ENCODE measurements around the gene CEMIP. TPM values are rescaled to one million over a fixed set of nuclear protein-coding genes. Genes with fewer than 3 reads are reported as not detected.

CEMIP gene
- total and polyA plus RNA-seq, 2 of the 13 experiments (the other 11 are each of a cell fraction or from before 2014, with no cell fraction given), result 4.3 to 28.5 TPM

- TF ChIP-seq BRF2 (CRISPR knock-in tag; IDR thresholded peaks at IDR 0.05), result no peak
- no peak for TF ChIP-seq MIXL1 (CRISPR knock-in tag; IDR thresholded peaks at IDR 0.05)
- peak; percentile 42 for TF ChIP-seq MED8 (CRISPR knock-in tag; IDR thresholded peaks at IDR 0.05; ENCODE audit: insufficient replicate concordance)
- no peak for TF ChIP-seq ZNF414 (CRISPR knock-in tag; IDR thresholded peaks at IDR 0.05)
- no peak for TF ChIP-seq MLLT10 (CRISPR knock-in tag; IDR thresholded peaks at IDR 0.05)
- TF ChIP-seq TFE3 (CRISPR knock-in tag; IDR thresholded peaks at IDR 0.05), result no peak
- no peak for TF ChIP-seq EHMT2 (IDR thresholded peaks at IDR 0.05; ENCODE audit: borderline replicate concordance, low read depth, low read length)
- TF ChIP-seq ZC3H4 (CRISPR knock-in tag; IDR thresholded peaks at IDR 0.05; ENCODE audit: borderline replicate concordance), result no peak
- no peak for TF ChIP-seq MZF1 (CRISPR knock-in tag; IDR thresholded peaks at IDR 0.05; ENCODE audit: borderline replicate concordance)
- TF ChIP-seq CENPX (CRISPR knock-in tag; IDR thresholded peaks at IDR 0.05), result no peak
- TF ChIP-seq ZNF256 (CRISPR knock-in tag; conservative IDR thresholded peaks at IDR 0.05), result no peak
- no peak for TF ChIP-seq TSC22D2 (CRISPR knock-in tag; IDR thresholded peaks at IDR 0.05; ENCODE audit: borderline replicate concordance)
- 0 out of 2 replicates have a peak, but pooled peaks have one; percentile 44 for TF ChIP-seq ZNF543 (CRISPR knock-in tag; IDR thresholded peaks at IDR 0.05)
- TF ChIP-seq CSRNP1 (CRISPR knock-in tag; IDR thresholded peaks at IDR 0.05), result peak; percentile 67
- TF ChIP-seq CREM (IDR thresholded peaks at IDR 0.05), result no peak
- TF ChIP-seq CREM (CRISPR knock-in tag; IDR thresholded peaks at IDR 0.05), result no peak
- 0 out of 2 replicates have a peak, but pooled peaks have one; percentile 17 for TF ChIP-seq PCBP1 (IDR thresholded peaks at IDR 0.05; ENCODE audit: borderline replicate concordance, low read depth, low read length)
- TF ChIP-seq CC2D1A (CRISPR knock-in tag; IDR thresholded peaks at IDR 0.05), result no peak
- TF ChIP-seq ZNF546 (CRISPR knock-in tag; conservative IDR thresholded peaks at IDR 0.05), result 0 out of 2 replicates have a peak, but pooled peaks have one; percentile 41
- TF ChIP-seq SIX1 (CRISPR knock-in tag; IDR thresholded peaks at IDR 0.05; ENCODE audit: borderline replicate concordance), result no peak
- TF ChIP-seq ZNF326 (CRISPR knock-in tag; IDR thresholded peaks at IDR 0.05; ENCODE audit: borderline replicate concordance), result no peak
- no peak; the same call in 1 of the 2 replicates for TF ChIP-seq ARHGAP35 (CRISPR knock-in tag; IDR thresholded peaks at IDR 0.05; ENCODE audit: borderline replicate concordance)
- TF ChIP-seq CREB3 (CRISPR knock-in tag; IDR thresholded peaks at IDR 0.05), result no peak
Observed at GRCh38 chr15:80778964-80779657, at the start of gene CEMIP (continued).
